HG02981 (cell line): ENCODE data around the gene CCNB2.
"Not testable (repeated sequence)": the region's sequence is repeated elsewhere in the genome, so short reads cannot be mapped to it uniquely, and the experiment has no call there.

Source experiments
- ATAC-seq: cut with Tn5 transposase; IDR thresholded peaks from one replicate; pipeline ENCODE4 v1.9.1; 2021; ENCODE audit warnings: mild to moderate bottlenecking, moderate library complexity; ENCODE audit not compliant: unreplicated experiment

Gene CCNB2

DNA sequence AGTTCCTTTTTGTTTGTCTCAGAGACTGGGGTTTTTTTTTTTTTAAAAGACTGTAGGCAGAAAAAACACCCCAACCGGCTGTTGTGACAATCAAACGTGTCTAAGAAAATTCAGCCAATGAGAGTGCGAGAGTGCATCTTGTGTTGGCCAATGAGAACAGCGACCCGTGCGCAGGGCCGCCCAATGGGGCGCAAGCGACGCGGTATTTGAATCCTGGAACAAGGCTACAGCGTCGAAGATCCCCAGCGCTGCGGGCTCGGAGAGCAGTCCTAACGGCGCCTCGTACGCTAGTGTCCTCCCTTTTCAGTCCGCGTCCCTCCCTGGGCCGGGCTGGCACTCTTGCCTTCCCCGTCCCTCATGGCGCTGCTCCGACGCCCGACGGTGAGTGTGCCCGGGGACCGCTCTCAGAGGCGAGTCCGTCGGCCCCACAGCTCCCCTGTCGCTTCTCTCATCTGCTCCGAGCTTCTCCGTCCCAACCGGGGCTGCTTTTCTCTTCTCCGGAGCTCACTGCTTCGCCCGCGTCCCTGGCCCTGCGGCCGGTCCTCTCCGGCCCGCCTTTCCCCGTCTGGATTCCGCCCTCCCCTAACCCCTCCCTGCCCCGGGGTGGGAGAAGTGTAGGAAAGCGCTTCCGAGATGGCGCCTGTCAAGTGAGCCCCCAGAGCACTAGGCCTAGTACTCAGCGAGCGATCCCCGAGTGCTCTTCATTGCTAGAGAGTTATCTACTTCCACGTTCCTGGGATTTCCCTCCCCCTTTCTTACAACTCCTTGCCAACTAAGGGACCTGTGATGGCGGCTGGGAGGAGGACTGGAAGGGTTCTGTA lies at the start of gene CCNB2:
Gene CCNB2 (plus strand): TSS at position 235 of the 821 bp plus-strand sequence. CDS start 123 bp downstream, at position 358.
- ATAC-seq, result peak; percentile 99

- ATAC-seq, result no peak
Observed at GRCh38 chr15:59059076-59059597, 45.8 kb upstream of the CCNB2 start.

GRCh38 chr15:59060348-59060747 lies 44.6 kb upstream of the CCNB2 start:
- ATAC-seq, result no peak

- ATAC-seq, result no peak
Observed at GRCh38 chr15:59063042-59063441, 41.9 kb upstream of the CCNB2 start.

- ATAC-seq, result no peak
Observed at GRCh38 chr15:59069430-59069829, 35.5 kb upstream of the CCNB2 start.

- no peak for ATAC-seq
Observed at GRCh38 chr15:59074607-59075006, 30.3 kb upstream of the CCNB2 start.

DNA sequence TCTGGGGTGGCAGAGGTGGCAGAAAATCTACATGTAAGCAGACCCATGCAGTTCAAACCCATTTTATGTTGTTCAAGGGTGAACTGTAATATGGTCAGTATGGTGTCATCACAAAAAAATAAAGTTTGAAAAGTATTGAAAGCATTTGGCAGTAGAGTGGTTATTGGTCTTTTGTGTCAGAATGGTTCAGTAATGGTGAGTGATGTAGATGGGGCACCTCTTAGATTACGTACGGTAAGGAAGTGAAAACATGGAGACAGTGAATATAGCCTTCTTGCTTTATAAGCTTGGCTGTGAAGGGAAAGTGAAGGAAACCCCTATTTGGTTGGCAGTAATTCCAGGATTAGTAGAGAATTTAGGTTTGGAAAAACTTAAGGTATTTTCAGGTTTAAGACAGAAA lies 17.2 kb upstream of the CCNB2 start:
- ATAC-seq, result no peak

GRCh38 chr15:59094077-59094476 lies 10.9 kb upstream of the CCNB2 start:
- no peak for ATAC-seq

DNA sequence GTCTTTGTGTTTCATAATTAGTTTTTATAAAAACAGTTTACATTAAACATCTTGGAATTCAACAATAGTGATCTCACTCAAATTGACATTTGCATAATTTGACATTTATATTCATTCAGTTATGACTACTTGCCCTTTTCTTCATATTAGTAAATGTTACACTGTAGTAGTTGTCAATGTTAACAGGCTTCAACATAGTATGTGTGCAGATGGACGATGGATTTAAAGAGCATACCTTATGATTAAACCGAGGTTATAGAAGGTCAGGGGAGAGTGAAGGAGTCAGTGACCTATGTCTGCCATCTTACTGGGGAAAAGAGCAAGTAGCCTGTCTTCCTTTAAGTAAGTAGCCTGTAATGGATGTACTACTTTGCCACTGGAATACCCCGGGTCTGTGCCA lies 8.5 kb upstream of the CCNB2 start:
- no peak for ATAC-seq

DNA sequence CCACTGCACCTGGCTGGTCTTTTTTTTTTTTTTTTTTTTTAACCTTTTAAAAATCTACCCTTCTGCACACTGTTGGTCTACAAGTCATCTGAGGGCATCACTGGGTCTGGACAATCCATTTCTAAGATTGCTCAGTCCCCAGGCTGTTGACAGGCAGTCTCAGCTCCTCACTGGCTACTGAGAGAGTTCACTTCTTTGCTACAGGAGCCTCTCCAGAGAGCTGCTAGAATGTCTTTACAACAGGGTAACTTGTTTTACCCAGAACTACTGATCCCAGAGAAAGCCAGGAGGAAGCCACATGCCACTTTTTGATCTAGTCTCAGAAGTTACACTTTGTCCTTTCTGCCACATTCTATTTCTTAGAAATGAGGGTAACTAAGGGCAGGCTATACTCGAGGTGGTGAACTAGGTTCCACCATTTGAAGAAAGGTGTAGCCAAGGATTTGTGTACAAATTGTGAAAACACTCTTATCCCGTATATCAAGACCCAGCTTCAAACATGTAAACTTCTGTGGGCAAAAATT lies 5.7 kb upstream of the CCNB2 start:
- ATAC-seq, result no peak

DNA sequence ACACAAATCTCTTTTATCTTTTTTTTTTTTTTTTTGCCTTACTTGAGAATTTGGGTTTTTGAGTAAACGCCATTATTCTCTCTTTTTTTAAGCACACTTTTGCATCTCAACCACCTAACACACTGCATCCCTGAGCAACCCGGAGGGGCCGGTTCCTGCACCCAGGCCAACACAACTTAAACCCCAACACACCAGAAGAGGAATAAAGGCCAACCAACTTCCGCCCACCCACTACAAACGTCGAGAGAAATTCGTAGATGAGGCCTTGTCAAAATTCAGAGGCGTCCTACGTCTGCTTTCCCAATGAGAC lies 389 bp upstream of the CCNB2 start:
- no peak for ATAC-seq

GRCh38 chr15:59105854-59106253 lies 908 bp downstream of the CCNB2 start:
- ATAC-seq, result no peak

DNA sequence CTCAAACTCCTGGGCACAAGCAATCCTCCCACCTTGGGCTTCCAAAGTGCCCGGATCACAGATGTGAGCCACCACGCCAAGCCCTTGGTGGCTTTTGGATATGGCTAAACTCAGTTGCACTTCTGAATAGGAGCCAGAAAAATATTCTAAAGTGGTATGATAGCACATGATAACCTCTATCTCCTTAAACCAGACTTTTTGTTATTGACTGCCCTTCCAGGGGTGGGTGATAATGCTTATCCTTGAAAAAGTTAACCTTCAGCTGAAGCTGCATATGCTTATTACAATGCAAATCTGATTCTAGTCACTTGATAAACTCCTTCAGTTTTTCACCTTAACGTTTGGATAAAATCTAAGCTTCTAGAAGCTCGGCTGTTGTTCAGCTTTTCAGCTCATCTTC lies 6.3 kb downstream of the CCNB2 start:
- ATAC-seq, result no peak

GRCh38 chr15:59115047-59115446 lies 10.1 kb downstream of the CCNB2 start:
- ATAC-seq, result no peak

DNA sequence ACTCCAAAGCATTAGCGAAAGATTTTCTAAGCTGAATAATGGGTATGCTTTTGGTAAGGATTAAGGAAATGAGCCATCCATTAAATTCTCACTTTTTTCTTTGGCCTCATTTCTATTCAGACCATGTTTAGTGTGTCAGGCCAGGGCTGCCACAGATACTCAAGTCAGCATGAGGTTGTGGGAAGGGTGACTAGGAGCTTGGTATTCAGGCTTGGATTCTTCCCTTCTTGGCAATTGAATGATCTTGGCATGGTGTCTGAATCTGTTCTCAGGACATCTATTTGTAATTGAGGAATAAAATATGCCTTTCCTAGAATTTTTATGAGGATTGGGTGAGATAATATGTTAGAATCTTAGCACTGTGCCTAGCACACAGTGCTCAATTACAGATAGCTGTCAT lies 11.2 kb downstream of the CCNB2 start:
- ATAC-seq, result no peak

- no peak for ATAC-seq
Observed at GRCh38 chr15:59116771-59117170, 11.8 kb downstream of the CCNB2 start.

- ATAC-seq, result no peak
Observed at GRCh38 chr15:59119625-59120024, 14.7 kb downstream of the CCNB2 start.

DNA sequence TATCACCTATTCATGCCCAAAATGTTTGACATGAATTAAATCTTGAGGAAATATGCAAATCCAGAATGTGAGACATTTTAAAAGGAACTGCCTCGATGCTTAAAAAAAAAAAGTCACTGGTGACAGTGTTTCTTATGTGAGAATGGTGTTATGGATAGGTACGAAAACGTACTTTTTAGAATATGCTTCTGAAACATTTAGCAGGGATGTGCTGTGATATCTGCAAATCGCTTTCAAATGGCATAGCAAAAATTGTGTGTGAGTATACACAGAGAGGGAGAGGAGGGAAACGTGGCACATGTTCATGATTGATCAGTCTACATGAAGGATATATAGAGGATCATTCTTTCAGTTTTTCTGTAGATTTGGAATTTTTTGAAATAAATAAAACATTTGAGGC lies 16.0 kb downstream of the CCNB2 start:
- ATAC-seq, result no peak

- ATAC-seq, result no peak
Observed at GRCh38 chr15:59124261-59124660, 19.3 kb downstream of the CCNB2 start.

GRCh38 chr15:59125683-59126082 lies 20.7 kb downstream of the CCNB2 start:
- ATAC-seq, result not testable (repeated sequence)

- not testable (repeated sequence) for ATAC-seq
Observed at GRCh38 chr15:59127255-59127654, 22.3 kb downstream of the CCNB2 start.

DNA sequence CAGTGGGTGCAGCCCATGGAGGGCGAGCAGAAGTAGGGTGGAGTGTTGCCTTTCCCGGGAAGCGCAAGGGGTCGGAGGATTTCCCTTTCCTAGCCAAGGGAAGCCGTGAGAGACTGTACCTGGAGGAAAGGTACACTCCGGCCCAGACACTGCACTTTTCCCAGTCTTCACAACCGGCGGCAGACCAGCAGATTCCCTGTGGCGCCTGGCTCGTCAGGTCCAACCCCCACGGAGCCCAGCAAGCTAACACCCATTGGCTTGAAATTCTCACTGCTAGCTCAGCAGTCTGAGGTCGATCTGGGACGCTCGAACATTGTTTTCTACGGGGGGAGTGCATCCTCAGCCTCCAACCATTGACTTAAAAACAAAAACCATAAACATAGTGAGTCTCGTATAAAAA lies 26.5 kb downstream of the CCNB2 start:
- ATAC-seq, result no peak
